H7 (cell line): ENCODE data around the gene CPA3. TPM values are rescaled to one million over a fixed set of nuclear protein-coding genes. Genes with fewer than 3 reads are reported as not detected.

Experiments used
- DNase-seq: peaks from one replicate; pipeline ENCODE4 v3.0.0; 2012
- H3K27me3 ChIP-seq: 2 replicates; pipeline ENCODE4 v1.6.0; 2011; ENCODE audit warnings: mild to moderate bottlenecking, low read length; ENCODE audit not compliant: control insufficient read depth, insufficient read depth
- H3K36me3 ChIP-seq: replicated peaks from 2 replicates; pipeline ENCODE4 v1.5.1; 2011; ENCODE audit warnings: low read length; ENCODE audit not compliant: control insufficient read depth, insufficient read depth
- H3K4me3 ChIP-seq: 2 replicates; pipeline ENCODE4 v1.5.1; 2011; ENCODE audit warnings: low read depth, mild to moderate bottlenecking, control low read depth, low read length, moderate library complexity; ENCODE audit not compliant: insufficient read depth
- total RNA-seq: library from RNA; depleted of rRNA; stranded (reverse); fragments of >200 nt; shearing (Covaris generic); gene quantifications from 2 replicates; pipeline ENCODE4 v1.2.3, GENCODE V29; 2014

CPA3 gene
- total RNA-seq, 1 experiment from 2014 or later: not detected

GRCh38 chr3:148879256-148879655 is 14.2 kb downstream of the CPA3 start:
- no peak for DNase-seq
- Histone ChIP-seq H3K36me3 (no peaks in the 10 kb centered on the region), H3K27me3 (no peaks in the 10 kb centered on the region), H3K4me3 (no peak overlapping the region)

GRCh38 chr3:148880681-148881080 is 15.6 kb downstream of the CPA3 start:
- Histone ChIP-seq H3K27me3 (no peaks in the 10 kb centered on the region), H3K36me3 (no peaks in the 10 kb centered on the region), H3K4me3 (no peak overlapping the region)
- DNase-seq: peak; percentile 21

GRCh38 chr3:148881286-148881685 is 16.2 kb downstream of the CPA3 start:
- no peaks in the 10 kb centered on the region for H3K36me3 ChIP-seq
- no peaks in the 10 kb centered on the region for H3K27me3 ChIP-seq
- no peak for DNase-seq
- no peak overlapping the region for H3K4me3 ChIP-seq

GRCh38 chr3:148882288-148882687 is 17.2 kb downstream of the CPA3 start:
- DNase-seq: no peak
- no peaks in the 10 kb centered on the region for H3K36me3 ChIP-seq
- H3K4me3 ChIP-seq: no peak overlapping the region
- no peaks in the 10 kb centered on the region for H3K27me3 ChIP-seq

GRCh38 chr3:148883163-148883562 is 18.1 kb downstream of the CPA3 start:
- no peak for DNase-seq
- no peak overlapping the region for H3K4me3 ChIP-seq
- no peaks in the 10 kb centered on the region for H3K36me3 ChIP-seq
- H3K27me3 ChIP-seq: no peaks in the 10 kb centered on the region

- Histone ChIP-seq H3K36me3 (no peaks in the 10 kb centered on the region), H3K4me3 (no peak overlapping the region), H3K27me3 (no peaks in the 10 kb centered on the region)
- DNase-seq: no peak
Observed at GRCh38 chr3:148884261-148884660, 19.2 kb downstream of the CPA3 start.

GRCh38 chr3:148889828-148890227 is 24.7 kb downstream of the CPA3 start:
- DNase-seq: no peak
- Histone ChIP-seq H3K36me3 (no peaks in the 10 kb centered on the region), H3K4me3 (no peak overlapping the region), H3K27me3 (no peaks in the 10 kb centered on the region)

- no peaks in the 10 kb centered on the region for H3K36me3 ChIP-seq
- H3K27me3 ChIP-seq: no peaks in the 10 kb centered on the region
- DNase-seq: no peak
- H3K4me3 ChIP-seq: no peak overlapping the region
Observed at GRCh38 chr3:148896062-148896461, 31.0 kb downstream of the CPA3 start.

- DNase-seq: no peak
- Histone ChIP-seq H3K27me3 (no peaks in the 10 kb centered on the region), H3K4me3 (no peak overlapping the region), H3K36me3 (no peaks in the 10 kb centered on the region)
Observed at GRCh38 chr3:148901987-148902791, 37.1 kb downstream of the CPA3 start.

- no peak overlapping the region for H3K4me3 ChIP-seq
- no peak for DNase-seq
- H3K36me3 ChIP-seq: no peaks in the 10 kb centered on the region
- no peaks in the 10 kb centered on the region for H3K27me3 ChIP-seq
Observed at GRCh38 chr3:148903022-148903442, 37.9 kb downstream of the CPA3 start.

- H3K4me3 ChIP-seq: no peak overlapping the region
- no peak for DNase-seq
- no peaks in the 10 kb centered on the region for H3K36me3 ChIP-seq
- no peaks in the 10 kb centered on the region for H3K27me3 ChIP-seq
Observed at GRCh38 chr3:148903941-148904340, 38.8 kb downstream of the CPA3 start.

- H3K36me3 ChIP-seq: no peaks in the 10 kb centered on the region
- no peak overlapping the region for H3K4me3 ChIP-seq
- no peak for DNase-seq
- no peaks in the 10 kb centered on the region for H3K27me3 ChIP-seq
Observed at GRCh38 chr3:148906667-148907066, 41.6 kb downstream of the CPA3 start.

GRCh38 chr3:148911173-148911572 is 46.1 kb downstream of the CPA3 start:
- DNase-seq: peak; percentile 11
- H3K27me3 ChIP-seq: no peaks in the 10 kb centered on the region

GRCh38 chr3:148911592-148911991 is 46.5 kb downstream of the CPA3 start:
- no peak for DNase-seq
- Histone ChIP-seq H3K36me3 (no peaks in the 10 kb centered on the region), H3K27me3 (no peaks in the 10 kb centered on the region), H3K4me3 (no peak overlapping the region)

More at GRCh38 chr3:148911173-148911572, 46.1 kb downstream of the CPA3 start:
- H3K4me3 ChIP-seq: no peak overlapping the region
- H3K36me3 ChIP-seq: no peaks in the 10 kb centered on the region

- Histone ChIP-seq H3K36me3 (no peaks in the 10 kb centered on the region), H3K27me3 (no peaks in the 10 kb centered on the region), H3K4me3 (no peak overlapping the region)
- DNase-seq: no peak
Observed at GRCh38 chr3:148914936-148915690, 50.0 kb downstream of the CPA3 start.
